ENCODE measurements around the gene KLHDC8A. TPM values are rescaled to one million over a fixed set of nuclear protein-coding genes. Genes with fewer than 3 reads are reported as not detected.

The KLHDC8A gene
- total RNA-seq, 1 donor from 2014 or later: 0.78 TPM

GRCh38 chr1:205374210-205375078 lies 17.7 kb upstream of the KLHDC8A start:
- intact Hi-C loops (cut with DNase I): no loop called here
- no peaks in the 10 kb centered on the region for H3K27me3 ChIP-seq
- H3K9me3 ChIP-seq: no peaks in the 10 kb centered on the region
- no peak overlapping the region for H3K27ac ChIP-seq
- peaks cover 21% of the 10 kb centered on the region for H3K4me1 ChIP-seq
- H3K36me3 ChIP-seq: no peaks in the 10 kb centered on the region
- DNase-seq (no peak), ATAC-seq (peak; percentile 65)
- no peak for TF ChIP-seq CTCF (IDR thresholded peaks at IDR 0.05)
- no peak overlapping the region for H3K4me3 ChIP-seq

GRCh38 chr1:205373798-205374175 lies 17.1 kb upstream of the KLHDC8A start:
- intact Hi-C loops (cut with DNase I): no loop called here
- Histone ChIP-seq H3K9me3 (no peaks in the 10 kb centered on the region), H3K4me3 (no peak overlapping the region), H3K27ac (no peak overlapping the region), H3K27me3 (no peaks in the 10 kb centered on the region), H3K36me3 (no peaks in the 10 kb centered on the region), H3K4me1 (peaks cover 21% of the 10 kb centered on the region)
- TF ChIP-seq CTCF (IDR thresholded peaks at IDR 0.05): no peak
- DNase-seq (no peak), ATAC-seq (no peak)

GRCh38 chr1:205373022-205373797 lies 16.5 kb upstream of the KLHDC8A start:
- no peaks in the 10 kb centered on the region for H3K27me3 ChIP-seq
- ATAC-seq (no peak), DNase-seq (no peak)
- H3K9me3 ChIP-seq: no peaks in the 10 kb centered on the region
- H3K4me1 ChIP-seq: peaks cover 21% of the 10 kb centered on the region
- H3K27ac ChIP-seq: no peak overlapping the region
- H3K4me3 ChIP-seq: no peak overlapping the region
- no peak for TF ChIP-seq CTCF (IDR thresholded peaks at IDR 0.05)
- no peaks in the 10 kb centered on the region for H3K36me3 ChIP-seq
- intact Hi-C loops (cut with DNase I): no loop called here

- intact Hi-C loops (cut with DNase I): no loop called here
- Histone ChIP-seq H3K9me3 (no peaks in the 10 kb centered on the region), H3K27ac (no peak overlapping the region), H3K27me3 (no peaks in the 10 kb centered on the region), H3K36me3 (no peaks in the 10 kb centered on the region), H3K4me3 (no peak overlapping the region), H3K4me1 (peaks cover 21% of the 10 kb centered on the region)
- DNase-seq (no peak), ATAC-seq (no peak)
- no peak for TF ChIP-seq CTCF (IDR thresholded peaks at IDR 0.05)
These were observed 15.3 kb upstream of the KLHDC8A start for GRCh38 chr1:205371871-205372660.

DNA sequence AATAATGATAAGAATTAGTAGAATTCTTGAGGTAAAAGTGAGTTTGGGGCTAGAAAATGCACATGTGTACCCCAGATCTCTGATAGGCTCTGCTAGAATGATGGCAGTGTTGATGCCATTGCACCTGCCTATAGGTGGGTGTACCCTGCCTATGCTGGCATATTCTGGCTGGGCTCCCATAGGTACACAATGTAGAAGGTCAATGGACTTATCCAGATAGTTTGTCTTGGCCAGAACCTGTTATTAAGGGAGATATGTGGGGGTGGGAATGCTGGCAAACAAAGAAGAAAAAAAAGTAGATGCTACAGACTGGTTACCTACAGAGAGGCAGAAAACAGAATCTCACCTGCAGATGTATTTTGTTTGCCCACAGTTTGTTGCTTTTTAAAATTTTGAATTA lies 14.1 kb upstream of the KLHDC8A start:
- Histone ChIP-seq H3K4me1 (peaks cover 16% of the 10 kb centered on the region), H3K27me3 (no peaks in the 10 kb centered on the region), H3K9me3 (no peaks in the 10 kb centered on the region), H3K36me3 (no peaks in the 10 kb centered on the region), H3K4me3 (no peak overlapping the region), H3K27ac (no peak overlapping the region)
- ATAC-seq (no peak), DNase-seq (no peak)
- TF ChIP-seq CTCF (IDR thresholded peaks at IDR 0.05): no peak
- intact Hi-C loops (cut with DNase I): no loop called here
